Trophoblast cell (in vitro differentiated cells and primary cell): ENCODE results near the gene NADK2.

ENCODE experiments used
- DNase-seq, 2 donors: peaks; one replicate each; pipeline ENCODE4 v3.0.0-alpha.2; 2016
- H2AFZ ChIP-seq: 2 replicates; pipeline ENCODE4 v1.6.1; 2013; ENCODE audit warnings: low read length, moderate library complexity, mild to moderate bottlenecking; ENCODE audit not compliant: insufficient read depth, poor library complexity
- H2AK5ac ChIP-seq: 2 replicates; pipeline ENCODE4 v1.6.1; 2013; ENCODE audit warnings: mild to moderate bottlenecking, low read length
- H2BK120ac ChIP-seq: 2 replicates; pipeline ENCODE4 v1.6.1; 2013; ENCODE audit warnings: low read length, mild to moderate bottlenecking, moderate library complexity; ENCODE audit not compliant: insufficient read depth, poor library complexity
- H2BK12ac ChIP-seq: 2 replicates; pipeline ENCODE4 v1.6.1; 2013; ENCODE audit warnings: mild to moderate bottlenecking, low read length, moderate library complexity
- H2BK5ac ChIP-seq: 2 replicates; pipeline ENCODE4 v1.6.1; 2013; ENCODE audit warnings: low read length, low read depth, moderate library complexity, mild to moderate bottlenecking; ENCODE audit not compliant: poor library complexity
- H3K14ac ChIP-seq: 2 replicates; pipeline ENCODE4 v1.6.1; 2013; ENCODE audit warnings: mild to moderate bottlenecking, low read length
- H3K18ac ChIP-seq: 2 replicates; pipeline ENCODE4 v1.6.1; 2013; ENCODE audit warnings: mild to moderate bottlenecking, low read length
- H3K23ac ChIP-seq: 2 replicates; pipeline ENCODE4 v1.6.1; 2013; ENCODE audit warnings: low read length
- H3K27ac ChIP-seq: 2 replicates; pipeline ENCODE4 v1.5.1; 2013; ENCODE audit warnings: low read depth, mild to moderate bottlenecking, inconsistent platforms, low read length, moderate library complexity
- H3K27me3 ChIP-seq: 2 replicates; pipeline ENCODE4 v1.6.1; 2013; ENCODE audit warnings: inconsistent platforms, mild to moderate bottlenecking, low read length, moderate library complexity; ENCODE audit not compliant: insufficient read depth
- H3K36me3 ChIP-seq, 2 experiments: 1 replicate in 1 of 2; 2 replicates in 1 of 2; pipeline ENCODE4 v1.6.1; 2013; ENCODE audit warnings: low read length in 2 of 2, mild to moderate bottlenecking in 2 of 2, moderate library complexity in 1 of 2; ENCODE audit not compliant: insufficient read depth in 2 of 2, control insufficient read depth in 1 of 2
- H3K4ac ChIP-seq: 2 replicates; pipeline ENCODE4 v1.6.1; 2013; ENCODE audit warnings: low read depth, mild to moderate bottlenecking, low read length, moderate library complexity
- H3K4me1 ChIP-seq, 2 experiments: 1 replicate in 1 of 2; 2 replicates in 1 of 2; pipeline ENCODE4 v1.6.1; 2013; ENCODE audit warnings: low read length in 2 of 2, mild to moderate bottlenecking in 2 of 2, moderate library complexity in 1 of 2; ENCODE audit not compliant: insufficient read depth in 2 of 2, control insufficient read depth in 1 of 2
- H3K4me2 ChIP-seq: 2 replicates; pipeline ENCODE4 v1.6.1; 2013; ENCODE audit warnings: inconsistent platforms, mild to moderate bottlenecking, low read length, moderate library complexity
- H3K4me3 ChIP-seq: 2 replicates; pipeline ENCODE4 v1.5.1; 2013; ENCODE audit warnings: mild to moderate bottlenecking, low read depth, low read length, inconsistent platforms
- H3K79me1 ChIP-seq: one replicate; pipeline ENCODE4 v1.6.1; 2013; ENCODE audit warnings: low read length
- H3K79me2 ChIP-seq: 2 replicates; pipeline ENCODE4 v1.6.1; 2013; ENCODE audit warnings: low read length, mild to moderate bottlenecking; ENCODE audit not compliant: control insufficient read depth, insufficient read depth, poor library complexity
- H3K9ac ChIP-seq: 2 replicates; pipeline ENCODE4 v1.6.1; 2013; ENCODE audit warnings: mild to moderate bottlenecking, low read length
- H3K9me3 ChIP-seq: 2 replicates; pipeline ENCODE4 v1.6.1; 2013; ENCODE audit warnings: low read depth, mild to moderate bottlenecking, control low read depth, inconsistent platforms, low read length; ENCODE audit not compliant: insufficient read depth
- H4K12ac ChIP-seq: 2 replicates; pipeline ENCODE4 v1.6.1; 2013; ENCODE audit warnings: low read depth, mild to moderate bottlenecking, low read length, moderate library complexity
- H4K8ac ChIP-seq: 2 replicates; pipeline ENCODE4 v1.6.1; 2013; ENCODE audit warnings: low read depth, mild to moderate bottlenecking, low read length, moderate library complexity
- H4K91ac ChIP-seq: one replicate; pipeline ENCODE4 v1.6.1; 2013; ENCODE audit warnings: low read depth, mild to moderate bottlenecking, low read length, moderate library complexity
- WGBS: extraction: QIAGEN DNeasy Blood & Tissue Kit; methylation state at CpG from one replicate; pipeline ENCODE4 v1.1.7; 2013; ENCODE audit warnings: missing lambda C conversion rate; ENCODE audit not compliant: insufficient read length, insufficient coverage; ENCODE audit errors: extremely low coverage; 5-methylcytosine and 5-hydroxymethylcytosine counted together

NADK2 gene

GRCh38 chr5:36222620-36223019, 19.1 kb downstream of the NADK2 start:
- no peaks in the 10 kb centered on the region for H3K79me2 ChIP-seq
- no peaks in the 10 kb centered on the region for H3K4me1 ChIP-seq
- no peak overlapping the region for H3K14ac ChIP-seq
- no peak overlapping the region for H3K23ac ChIP-seq
- H2BK12ac ChIP-seq = no peak overlapping the region
- no peak overlapping the region for H3K9ac ChIP-seq
- no peak overlapping the region for H3K4me2 ChIP-seq
- WGBS = no CpG with 5 or more reads among the region's 1 CpG
- no peak overlapping the region for H3K4ac ChIP-seq
- H3K36me3 ChIP-seq = peaks cover 0 to 3% of the 10 kb centered on the region in 2 experiments
- no peak overlapping the region for H4K8ac ChIP-seq
- H2BK120ac ChIP-seq = no peak overlapping the region
- H2AK5ac ChIP-seq = no peak overlapping the region
- H4K12ac ChIP-seq = no peak overlapping the region
- H3K9me3 ChIP-seq = no peaks in the 10 kb centered on the region
- no peak overlapping the region for H4K91ac ChIP-seq
- DNase-seq = no peak
- no peaks in the 10 kb centered on the region for H3K79me1 ChIP-seq
- no peak overlapping the region for H3K27ac ChIP-seq
- H3K27me3 ChIP-seq = no peaks in the 10 kb centered on the region
- H2AFZ ChIP-seq = no peak overlapping the region
- no peak overlapping the region for H3K18ac ChIP-seq
- H2BK5ac ChIP-seq = no peak overlapping the region
- H3K4me3 ChIP-seq = no peak overlapping the region

GRCh38 chr5:36217988-36218387, 23.7 kb downstream of the NADK2 start:
- no peaks in the 10 kb centered on the region for H3K79me1 ChIP-seq
- no peak overlapping the region for H3K4me2 ChIP-seq
- H3K9me3 ChIP-seq = no peaks in the 10 kb centered on the region
- H3K9ac ChIP-seq = no peak overlapping the region
- H4K8ac ChIP-seq = no peak overlapping the region
- H3K27me3 ChIP-seq = no peaks in the 10 kb centered on the region
- no CpG with 5 or more reads among the region's 1 CpG for WGBS
- H2BK120ac ChIP-seq = no peak overlapping the region
- H4K12ac ChIP-seq = no peak overlapping the region
- H3K14ac ChIP-seq = no peak overlapping the region
- no peak overlapping the region for H3K4ac ChIP-seq
- no peak overlapping the region for H4K91ac ChIP-seq
- H3K4me3 ChIP-seq = no peak overlapping the region
- no peak overlapping the region for H2AFZ ChIP-seq
- H3K79me2 ChIP-seq = no peaks in the 10 kb centered on the region
- no peak overlapping the region for H2AK5ac ChIP-seq
- H3K4me1 ChIP-seq = no peaks in the 10 kb centered on the region
- H2BK12ac ChIP-seq = no peak overlapping the region
- no peak for DNase-seq
- no peak overlapping the region for H3K18ac ChIP-seq
- H3K27ac ChIP-seq = no peak overlapping the region
- no peak overlapping the region for H3K23ac ChIP-seq
- H2BK5ac ChIP-seq = no peak overlapping the region
- H3K36me3 ChIP-seq = peaks cover 0 to 3% of the 10 kb centered on the region in 2 experiments

GRCh38 chr5:36217567-36217966, 24.2 kb downstream of the NADK2 start:
- WGBS = no CpG with 5 or more reads among the region's 1 CpG
- Histone ChIP-seq H3K4me3 (no peak overlapping the region), H3K14ac (no peak overlapping the region), H3K4me1 (no peaks in the 10 kb centered on the region), H3K4me2 (no peak overlapping the region), H3K27me3 (no peaks in the 10 kb centered on the region), H4K8ac (no peak overlapping the region), H3K9me3 (no peaks in the 10 kb centered on the region), H4K91ac (no peak overlapping the region), H2BK120ac (no peak overlapping the region), H3K36me3 (peaks cover 0 to 3% of the 10 kb centered on the region in 2 experiments), H3K9ac (no peak overlapping the region), H2AFZ (no peak overlapping the region), H3K79me2 (no peaks in the 10 kb centered on the region), H3K27ac (no peak overlapping the region), H2BK12ac (no peak overlapping the region), H3K23ac (no peak overlapping the region), H3K4ac (no peak overlapping the region), H2BK5ac (no peak overlapping the region), H4K12ac (no peak overlapping the region), H3K79me1 (no peaks in the 10 kb centered on the region), H3K18ac (no peak overlapping the region), H2AK5ac (no peak overlapping the region)
- no peak for DNase-seq

GRCh38 chr5:36215910-36216309, 25.8 kb downstream of the NADK2 start:
- no peak overlapping the region for H4K12ac ChIP-seq
- no peaks in the 10 kb centered on the region for H3K27me3 ChIP-seq
- H2BK120ac ChIP-seq = no peak overlapping the region
- H3K4me2 ChIP-seq = no peak overlapping the region
- no peak overlapping the region for H2BK5ac ChIP-seq
- H3K23ac ChIP-seq = no peak overlapping the region
- H3K27ac ChIP-seq = no peak overlapping the region
- no peak overlapping the region for H2BK12ac ChIP-seq
- no peak overlapping the region for H3K14ac ChIP-seq
- H4K91ac ChIP-seq = no peak overlapping the region
- no peaks in the 10 kb centered on the region for H3K4me1 ChIP-seq
- no peak overlapping the region for H2AK5ac ChIP-seq
- H3K79me2 ChIP-seq = no peaks in the 10 kb centered on the region
- no peak overlapping the region for H3K9ac ChIP-seq
- H3K9me3 ChIP-seq = no peaks in the 10 kb centered on the region
- no peak for DNase-seq
- no peak overlapping the region for H3K18ac ChIP-seq
- no peaks in the 10 kb centered on the region for H3K79me1 ChIP-seq
- H2AFZ ChIP-seq = no peak overlapping the region
- H4K8ac ChIP-seq = no peak overlapping the region
- no CpG with 5 or more reads among the region's 2 CpGs for WGBS
- no peak overlapping the region for H3K4me3 ChIP-seq
- H3K36me3 ChIP-seq = peaks cover 0 to 3% of the 10 kb centered on the region in 2 experiments
- no peak overlapping the region for H3K4ac ChIP-seq
